ENCODE measurements around the gene TEAD3.

Gene TEAD3

DNA sequence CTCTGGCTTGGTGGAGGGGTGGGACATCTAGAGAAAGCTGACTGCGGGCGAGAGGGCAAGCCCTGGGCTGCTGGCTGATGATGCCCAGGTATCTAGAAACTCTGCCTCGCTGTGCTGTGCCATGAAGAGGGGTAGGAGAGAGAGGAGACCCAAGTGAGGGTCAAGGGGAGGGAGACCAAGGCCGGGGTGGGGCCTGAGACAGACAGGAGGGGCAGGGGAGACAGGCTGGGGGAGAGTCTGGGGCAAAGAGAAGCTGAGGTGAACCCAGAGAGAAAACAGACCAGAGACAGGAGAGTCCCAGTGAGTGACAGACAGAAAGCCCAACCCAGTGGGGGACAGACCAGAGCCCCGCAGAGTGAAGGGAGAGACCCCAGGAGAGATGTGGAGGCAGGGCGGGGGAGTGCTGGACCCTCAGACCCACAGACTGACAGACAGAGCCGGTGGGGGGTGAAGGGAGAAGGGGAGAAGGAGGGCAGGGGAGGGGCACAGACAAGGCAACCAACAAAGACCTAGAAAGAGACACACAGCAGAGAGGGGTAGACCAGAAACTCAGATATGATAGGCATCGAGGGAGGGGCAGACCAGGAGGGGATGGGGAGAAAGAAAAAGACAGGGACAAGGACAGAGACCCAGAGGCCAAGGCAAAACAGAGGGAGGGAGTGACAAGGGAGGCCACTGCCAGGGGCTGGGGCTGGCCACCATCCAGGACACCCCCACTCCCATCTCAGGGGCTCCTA lies 5.9 kb downstream of the TEAD3 start:
- DNase-seq = no peak

GRCh38 chr6:35489995-35490791 lies 6.7 kb downstream of the TEAD3 start:
- peak; percentile 86 for DNase-seq

DNA sequence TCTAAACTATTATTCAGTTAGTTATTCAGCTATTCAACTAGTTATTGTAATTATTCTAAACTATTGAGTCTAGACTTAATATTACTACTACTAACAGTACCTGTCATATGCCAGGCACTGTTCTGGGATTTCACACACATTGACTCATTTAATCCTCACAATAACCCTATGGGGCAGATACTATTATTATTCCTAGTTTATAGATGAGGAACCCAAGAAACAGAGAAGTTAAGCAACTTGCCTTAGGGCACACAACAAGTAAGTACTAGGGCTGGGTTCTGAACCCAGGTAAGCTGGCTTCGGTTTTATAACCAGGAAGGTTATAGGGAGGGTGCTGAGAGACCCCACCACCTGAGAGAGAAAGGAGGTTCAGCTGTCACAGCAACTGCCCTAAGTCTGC lies 7.8 kb downstream of the TEAD3 start:
- no peak for DNase-seq

DNA sequence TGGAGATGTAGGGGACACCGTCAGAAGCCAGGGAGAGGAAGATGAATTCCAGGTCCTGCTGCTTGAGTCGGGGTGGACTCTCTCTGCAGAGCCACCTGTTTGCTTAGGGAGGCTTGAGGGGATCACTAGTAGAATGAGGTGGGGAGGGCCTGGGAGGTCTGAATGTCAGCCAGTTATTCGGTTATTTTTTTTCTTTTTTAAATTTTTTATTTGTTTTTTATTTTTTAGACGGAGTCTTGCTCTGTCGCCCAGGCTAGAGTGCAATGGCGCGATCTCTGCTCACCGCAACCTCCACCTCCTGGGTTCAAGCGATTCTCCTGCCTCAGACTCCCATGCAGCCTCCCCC lies 8.4 kb downstream of the TEAD3 start:
- DNase-seq = no peak

DNA sequence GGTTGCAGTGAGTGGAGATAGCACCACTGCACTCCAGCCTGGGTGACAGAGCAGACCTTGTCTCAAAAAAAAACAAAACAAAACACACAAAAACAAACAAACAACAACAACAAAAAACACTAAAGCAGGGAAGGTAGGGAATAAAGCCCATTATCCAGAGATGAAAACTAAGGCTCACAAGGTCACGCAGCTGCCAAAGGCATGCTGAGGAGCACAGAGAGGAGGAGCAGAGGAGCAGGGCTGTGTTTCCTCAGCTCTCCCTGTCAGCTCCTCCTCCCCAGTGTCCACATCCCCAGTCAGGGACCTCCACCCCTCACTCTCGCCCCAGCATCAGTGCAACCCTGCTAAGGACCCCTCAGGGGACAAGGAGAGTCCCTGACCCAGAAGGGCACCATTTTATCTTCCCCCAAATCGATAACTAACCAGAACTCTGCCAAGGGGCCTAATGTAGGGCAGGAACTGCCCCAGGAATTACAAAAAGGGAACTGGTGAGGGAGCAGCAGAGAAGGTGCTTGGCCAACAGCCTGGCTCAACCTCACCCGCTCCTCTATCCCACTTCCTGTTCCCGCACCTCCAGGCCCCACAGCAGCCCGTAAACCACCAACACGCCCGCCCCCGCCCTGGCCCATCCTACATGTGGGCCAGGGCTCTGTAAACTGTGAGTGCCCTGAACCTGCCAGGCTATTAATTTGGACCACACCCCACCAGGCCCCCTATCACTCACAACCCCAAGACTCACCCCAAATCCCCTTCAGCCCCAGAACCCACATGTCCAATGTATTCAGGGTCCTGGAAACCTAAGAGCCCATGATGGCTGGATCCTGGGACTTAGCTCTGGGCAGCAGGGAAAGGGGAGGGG lies 9.0 kb downstream of the TEAD3 start:
- no peak for DNase-seq

GRCh38 chr6:35486005-35486925 lies 10.6 kb downstream of the TEAD3 start:
- DNase-seq = peak; percentile 65

DNA sequence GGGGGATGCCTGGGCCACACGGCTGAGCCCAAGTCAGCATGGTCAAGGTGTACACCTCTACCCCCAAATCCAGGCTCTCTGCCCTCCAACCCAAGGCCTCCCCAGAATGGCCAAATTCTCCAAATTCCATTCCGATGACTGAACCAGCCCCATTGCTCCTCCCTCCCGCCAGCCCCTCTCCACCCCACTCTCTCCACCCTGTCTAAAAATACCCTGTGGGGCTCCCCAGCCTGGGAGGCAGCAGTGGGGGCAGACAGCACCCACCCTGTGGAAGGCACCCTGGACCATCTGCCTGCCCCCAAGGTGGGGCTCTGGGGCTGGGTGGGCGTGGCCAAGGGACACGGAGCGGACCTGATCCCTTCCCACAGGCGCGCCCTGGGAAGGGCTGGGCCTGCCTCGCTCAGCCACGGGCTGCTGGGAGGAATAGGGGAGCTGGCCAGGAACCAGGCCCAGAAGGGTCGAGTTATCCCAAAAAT lies 11.4 kb downstream of the TEAD3 start:
- peak; percentile 67 for DNase-seq

- no peak for DNase-seq
These were observed 11.9 kb downstream of the TEAD3 start for GRCh38 chr6:35484921-35485392.

- no peak for DNase-seq
These were observed 12.8 kb downstream of the TEAD3 start for GRCh38 chr6:35483893-35484645.

DNA sequence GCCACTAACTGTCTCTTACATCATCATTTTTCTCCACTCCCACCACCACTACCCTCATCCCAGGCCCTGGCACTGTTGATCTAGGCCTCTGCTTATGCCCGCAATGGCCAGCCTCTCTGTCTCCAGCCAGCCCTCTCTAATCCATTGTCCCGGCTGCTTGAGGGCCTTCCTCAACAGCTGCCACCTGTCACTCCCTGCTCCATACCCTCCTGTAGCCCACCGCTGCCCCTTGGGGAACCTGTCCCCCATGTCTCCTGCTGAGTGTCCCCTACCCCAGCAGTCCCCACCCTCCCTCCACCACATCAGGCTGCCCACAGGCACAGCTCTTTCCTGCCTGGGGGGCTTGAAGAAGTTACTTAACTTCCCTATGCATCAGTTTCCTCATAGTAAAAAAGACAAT lies 13.4 kb downstream of the TEAD3 start:
- DNase-seq = no peak

DNA sequence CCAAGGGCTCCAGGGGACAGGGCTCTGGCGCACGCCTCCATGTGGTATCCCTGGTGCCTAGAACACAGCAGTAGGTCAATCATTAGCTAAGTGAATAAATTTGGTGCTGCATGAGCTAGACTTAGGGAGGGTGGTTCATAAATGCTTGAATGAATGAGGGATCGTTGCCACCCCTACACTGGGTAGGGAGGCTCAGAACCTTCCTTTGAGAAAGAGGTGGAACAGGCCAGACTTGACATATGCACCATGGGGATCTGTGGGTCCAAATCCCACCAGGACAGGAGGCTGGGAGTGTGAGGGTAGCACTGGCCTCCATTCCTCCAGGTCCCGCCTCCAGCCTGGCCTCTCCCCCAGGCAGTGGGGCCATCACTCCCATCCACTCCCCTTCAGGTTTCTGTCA lies 13.8 kb downstream of the TEAD3 start:
- no peak for DNase-seq

GRCh38 chr6:35481226-35481625 lies 15.7 kb downstream of the TEAD3 start:
- DNase-seq = no peak

DNA sequence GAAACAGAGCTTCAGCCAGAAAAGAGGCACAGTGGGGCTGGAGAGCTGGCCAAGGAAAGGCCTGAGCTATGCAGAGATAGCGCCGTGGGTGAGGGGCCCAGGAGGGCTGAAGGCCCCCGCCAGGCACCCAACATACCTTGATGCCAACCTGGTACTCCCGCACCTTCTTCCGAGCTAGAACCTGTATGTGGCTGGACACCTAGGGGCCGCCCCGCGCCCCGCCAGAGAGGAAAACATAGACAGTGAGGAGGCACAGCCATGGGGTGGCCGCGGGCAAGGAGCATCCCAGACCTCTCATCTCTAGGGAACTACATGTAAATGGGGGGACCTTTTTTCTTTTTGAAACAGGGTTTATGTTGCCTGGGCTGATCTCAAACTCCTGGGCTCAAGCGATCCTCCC lies 16.7 kb downstream of the TEAD3 start:
- no peak for DNase-seq

DNA sequence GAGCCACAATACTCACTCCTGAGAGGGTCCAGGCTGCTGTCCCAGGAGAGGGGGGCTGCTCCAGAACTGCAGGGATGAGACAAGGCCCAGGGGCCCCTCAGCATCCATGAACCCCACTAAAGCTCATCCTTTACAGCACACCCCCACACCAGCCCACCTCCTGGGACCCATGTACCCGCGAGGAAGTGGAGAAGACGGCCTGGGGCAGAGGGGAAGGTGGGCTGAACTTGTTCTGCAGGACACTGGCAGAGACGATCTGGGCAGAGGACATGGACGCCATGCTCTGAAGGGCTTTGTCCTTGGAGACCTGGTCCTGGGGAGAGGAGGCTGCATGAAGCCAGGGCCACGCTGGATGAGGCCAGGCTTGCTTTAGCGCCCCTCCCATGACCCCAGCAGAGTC lies 18.6 kb downstream of the TEAD3 start:
- DNase-seq = no peak

- no peak for DNase-seq
These were observed 19.2 kb downstream of the TEAD3 start for GRCh38 chr6:35477551-35478179.

DNA sequence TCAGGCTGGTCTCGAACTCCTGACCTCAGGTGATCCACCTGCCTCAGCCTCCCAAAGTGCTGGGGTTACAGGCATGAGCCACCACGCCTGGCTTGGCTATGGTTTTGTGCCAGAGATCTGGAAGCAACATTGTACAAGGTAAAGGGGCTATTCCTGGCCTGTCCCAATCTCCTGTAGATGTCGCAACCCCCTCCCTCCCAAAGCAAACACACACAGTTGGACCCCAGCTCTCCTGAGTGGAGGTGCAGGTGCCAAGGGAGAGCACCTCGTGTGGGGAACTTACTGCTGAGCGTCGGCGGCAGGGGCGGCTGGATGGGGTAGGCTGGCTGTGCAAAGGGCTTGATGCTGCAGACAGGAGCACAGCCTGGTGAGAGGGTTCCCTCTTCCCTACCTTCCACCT lies 19.9 kb downstream of the TEAD3 start:
- no peak for DNase-seq

DNA sequence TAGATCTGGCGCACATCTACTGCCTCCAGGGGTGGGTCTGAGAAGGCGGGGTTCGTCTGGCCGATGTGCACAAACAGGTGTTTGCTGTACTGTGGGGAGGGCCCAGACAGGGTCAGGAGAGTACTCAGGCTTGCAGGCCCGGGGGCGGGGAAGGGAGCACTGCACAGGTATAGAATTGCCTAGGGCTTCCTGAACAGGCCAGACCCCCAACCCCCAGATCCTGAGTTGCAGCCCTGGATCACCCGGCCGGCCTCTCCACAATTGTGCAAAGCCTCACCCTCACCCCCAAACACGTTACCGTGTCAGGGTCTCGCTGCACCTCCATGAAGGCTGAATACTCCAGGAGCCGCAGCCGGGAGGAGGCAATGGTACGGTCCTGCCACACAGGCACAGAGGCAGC lies 20.9 kb downstream of the TEAD3 start:
- DNase-seq = no peak

GRCh38 chr6:35475573-35475972 lies 21.3 kb downstream of the TEAD3 start:
- no peak for DNase-seq

GRCh38 chr6:35474942-35475570 lies 21.8 kb downstream of the TEAD3 start:
- DNase-seq = no peak

Measured in eye (tissue), 1 donor.